Superior temporal gyrus (tissue), 1 donor: Measurements from ENCODE around the gene GMPPB.
A peak's percentile ranks its signal among the peaks of the same experiment; 100 is the strongest.
"Not testable (repeated sequence)": the region's sequence is repeated elsewhere in the genome, so short reads cannot be mapped to it uniquely, and the experiment has no call there.

Experiments used
- DNase-seq: peaks from one replicate; pipeline ENCODE4 v3.0.0-alpha.2; 2016; ENCODE audit errors: extremely low spot score

Gene GMPPB

GRCh38 chr3:49714728-49715550 is 8.8 kb downstream of the GMPPB start:
- no peak for DNase-seq

- no peak for DNase-seq
Measured at GRCh38 chr3:49713336-49714105, 10.2 kb downstream of the GMPPB start.

- no peak for DNase-seq
Measured at GRCh38 chr3:49712631-49713317, 11.0 kb downstream of the GMPPB start.

DNA sequence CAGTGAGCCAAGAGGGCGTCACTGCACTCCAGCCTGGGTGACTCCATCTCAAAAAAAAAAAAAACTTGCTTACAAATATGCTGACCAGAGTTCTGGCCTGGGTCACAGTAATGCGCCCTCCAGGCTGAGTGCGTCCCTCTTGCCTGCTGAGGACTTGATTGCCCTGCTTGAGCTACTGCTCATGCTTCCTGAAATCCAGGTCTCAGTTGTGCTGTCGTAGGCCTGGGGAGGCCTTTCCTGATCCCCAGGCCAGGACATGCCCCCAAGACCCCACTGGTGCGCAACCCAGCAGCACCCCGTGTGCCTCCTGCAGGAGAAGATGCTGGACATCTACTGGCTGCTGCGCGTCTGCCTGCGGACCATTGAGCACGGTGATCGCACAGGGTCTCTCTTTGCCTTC is 11.6 kb downstream of the GMPPB start:
- DNase-seq: no peak

DNA sequence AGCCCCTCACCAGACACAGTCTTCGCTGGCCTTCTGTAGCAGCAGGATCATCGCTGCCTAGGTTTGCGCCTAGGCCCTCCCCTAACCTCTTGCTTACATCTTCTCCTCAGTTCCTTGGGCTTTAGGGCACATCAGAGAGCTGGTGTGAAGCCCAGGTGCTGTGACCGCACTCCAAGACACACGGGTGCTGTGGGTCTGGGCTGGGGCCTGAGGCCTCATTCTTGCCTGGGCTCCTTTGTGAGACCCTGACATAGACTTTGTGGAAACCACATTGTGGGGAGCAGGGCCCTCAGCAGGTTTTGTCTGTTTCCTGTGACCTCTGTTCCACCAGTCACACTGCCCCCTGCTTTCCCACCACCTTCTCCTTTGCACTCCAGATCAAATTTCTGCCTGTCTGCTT is 12.3 kb downstream of the GMPPB start:
- DNase-seq: no peak

- no peak for DNase-seq
Measured at GRCh38 chr3:49709852-49710251, 13.9 kb downstream of the GMPPB start.

GRCh38 chr3:49707113-49707480 is 16.7 kb downstream of the GMPPB start:
- DNase-seq: no peak

DNA sequence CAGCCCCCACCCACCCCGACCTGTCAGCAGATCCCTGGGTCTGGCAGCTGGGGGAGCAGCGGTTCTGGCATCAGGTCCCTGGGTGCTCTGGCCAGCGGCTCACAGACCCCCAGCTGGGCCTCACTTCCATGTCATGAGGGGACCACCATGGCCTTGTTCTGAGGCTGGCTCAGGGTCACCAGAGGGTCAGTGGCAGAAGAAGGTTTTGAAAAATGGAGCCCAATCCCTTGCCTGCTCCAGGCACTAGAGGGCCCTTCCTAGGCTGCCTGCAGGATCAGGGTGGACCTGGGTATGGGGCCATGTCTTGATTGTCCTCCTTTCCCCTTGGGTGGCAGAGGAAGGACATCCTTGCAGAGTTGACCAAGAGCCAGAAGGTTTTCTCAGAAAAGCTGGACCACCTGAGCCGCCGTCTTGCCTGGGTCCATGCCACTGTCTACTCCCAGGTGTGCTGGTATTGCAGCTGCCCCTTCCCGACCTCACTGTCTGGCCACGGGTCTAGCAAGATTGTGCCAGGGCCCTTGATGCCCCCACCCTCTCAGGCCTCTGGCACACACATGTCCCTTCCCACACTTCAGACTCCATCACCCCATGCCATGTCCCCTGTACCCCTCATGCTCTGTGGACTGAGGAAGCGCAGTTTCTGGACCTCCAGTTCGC is 17.2 kb downstream of the GMPPB start:
- DNase-seq: no peak

- DNase-seq: no peak
Measured at GRCh38 chr3:49705390-49705960, 18.3 kb downstream of the GMPPB start.

GRCh38 chr3:49704629-49705028 is 19.1 kb downstream of the GMPPB start:
- DNase-seq: no peak

DNA sequence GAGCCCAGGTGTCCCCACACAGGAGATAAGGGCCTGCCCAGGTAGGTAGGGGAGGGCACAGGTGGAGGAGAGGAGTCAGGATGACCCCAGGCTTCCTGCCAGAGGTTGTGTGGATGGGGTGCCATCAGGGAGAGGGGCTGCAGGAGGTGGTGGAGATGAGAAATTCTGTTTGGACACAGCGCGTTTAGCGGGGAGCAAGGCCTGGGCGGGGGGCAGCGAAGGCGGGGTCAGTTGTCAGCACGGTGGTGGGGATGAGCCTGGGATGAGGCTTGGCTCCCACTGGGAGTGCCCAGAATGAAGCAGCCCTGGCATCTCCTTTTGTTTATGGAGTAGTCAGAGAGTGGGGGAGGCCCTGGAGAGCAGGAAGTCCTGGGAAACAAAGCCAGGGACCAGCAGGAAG is 19.8 kb downstream of the GMPPB start:
- DNase-seq: no peak

DNA sequence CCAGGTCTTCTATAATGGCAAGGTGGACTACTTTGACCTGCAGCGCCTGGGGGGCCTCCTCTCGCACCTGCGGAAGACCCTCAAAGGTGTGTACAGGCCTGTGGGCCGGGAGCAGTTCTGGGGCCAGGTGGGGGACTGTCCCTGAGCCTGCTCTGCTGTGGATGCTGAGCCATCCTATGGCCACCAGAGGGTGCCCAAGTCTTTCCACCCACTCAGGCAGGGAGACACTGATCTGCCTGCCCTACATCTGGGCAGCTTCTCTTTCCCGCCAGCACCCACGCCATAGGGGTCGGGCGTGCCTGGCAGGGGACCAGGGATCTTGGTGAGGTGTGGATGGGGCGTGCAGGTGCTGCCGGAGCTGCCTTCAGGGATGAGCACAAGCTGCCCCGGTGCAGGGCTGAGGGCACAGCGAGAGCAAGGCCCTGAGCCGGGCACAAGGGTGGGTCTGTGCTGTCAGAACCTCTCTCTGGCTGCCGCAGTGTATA is 20.3 kb downstream of the GMPPB start:
- peak; percentile 70 for DNase-seq

DNA sequence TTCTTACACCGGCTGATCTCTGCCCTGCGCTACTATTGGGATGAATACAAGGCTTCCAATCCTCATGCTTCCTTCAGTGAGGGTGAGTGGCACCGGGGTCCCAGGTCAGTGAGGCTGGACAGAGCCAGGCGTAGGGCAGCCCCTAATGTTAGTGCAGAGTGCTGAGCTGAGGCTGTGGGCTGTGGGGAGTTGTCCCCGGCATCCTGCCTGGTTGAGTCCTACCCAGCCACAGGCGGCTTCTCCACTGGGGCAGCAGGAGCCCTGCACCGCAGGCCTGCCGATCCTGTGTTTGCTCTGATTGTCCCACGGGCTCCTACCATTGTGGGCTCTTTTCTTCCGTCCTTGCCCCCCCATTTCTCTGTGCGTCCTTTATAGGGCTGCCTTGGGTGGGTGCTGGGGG is 21.1 kb downstream of the GMPPB start:
- DNase-seq: no peak

DNA sequence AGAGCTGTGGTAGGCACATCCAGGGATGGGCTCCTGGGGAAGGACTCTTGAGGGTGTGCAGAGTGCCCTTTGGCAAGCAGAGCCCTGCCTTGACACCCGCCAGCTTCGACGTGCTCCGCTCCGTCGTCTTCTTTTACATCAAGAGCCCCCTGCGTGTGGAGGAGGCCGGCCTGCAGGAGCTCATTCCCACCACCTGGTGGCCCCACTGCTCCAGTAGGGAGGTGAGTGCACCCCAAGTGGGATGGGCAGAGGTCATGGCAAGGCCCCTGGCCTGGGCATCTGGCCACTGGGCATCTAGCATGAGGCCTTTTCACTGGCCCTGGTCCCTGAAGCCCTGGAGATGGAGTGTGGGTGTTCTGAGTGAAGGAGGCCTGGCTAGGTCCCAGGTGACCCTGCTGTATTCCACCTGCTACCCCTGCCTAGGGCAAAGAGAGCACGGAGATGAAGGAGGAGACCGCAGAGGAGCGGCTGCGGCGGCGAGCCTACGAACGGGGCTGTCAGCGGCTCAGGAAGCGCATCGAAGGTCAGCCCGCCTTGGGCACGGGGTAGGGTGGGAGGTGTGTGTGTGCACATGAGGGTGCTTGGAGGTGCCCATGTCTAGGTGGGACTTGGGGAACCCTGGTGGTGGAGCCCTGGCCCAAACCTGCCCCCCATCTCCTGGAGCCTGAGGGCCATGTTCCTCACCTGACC is 22.2 kb downstream of the GMPPB start:
- DNase-seq: no peak

DNA sequence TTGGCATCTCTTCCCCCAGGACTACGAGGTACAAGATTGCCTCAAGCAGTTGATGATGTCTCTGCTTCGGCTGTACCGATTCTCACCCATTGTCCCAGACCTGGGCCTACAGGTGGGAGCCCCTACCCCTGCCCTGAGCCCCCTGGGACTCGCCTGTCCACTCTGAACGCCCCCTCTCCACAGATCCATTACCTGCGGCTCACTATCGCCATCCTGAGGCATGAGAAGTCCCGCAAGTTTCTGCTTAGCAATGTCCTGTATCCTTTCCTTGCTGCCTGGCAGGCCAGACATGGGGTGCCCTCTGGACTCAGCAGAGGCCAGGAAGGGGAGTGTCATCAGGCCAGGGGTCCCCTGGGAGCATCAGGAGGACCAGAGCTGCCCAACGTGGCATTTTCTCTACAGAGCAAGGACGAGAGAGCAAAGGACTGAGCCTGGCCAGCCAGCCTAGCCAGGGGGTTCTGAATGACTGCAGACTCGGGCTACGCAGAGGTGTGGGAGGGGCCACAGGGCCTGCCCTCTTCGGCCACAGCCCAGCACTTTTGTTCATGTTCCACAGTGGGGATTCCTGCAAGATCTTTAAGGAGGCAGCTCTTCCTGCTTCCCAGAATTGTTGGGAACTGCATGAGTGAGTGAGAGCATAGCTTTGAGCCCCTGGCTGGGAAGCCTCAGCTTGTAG is 23.2 kb downstream of the GMPPB start:
- no peak for DNase-seq

DNA sequence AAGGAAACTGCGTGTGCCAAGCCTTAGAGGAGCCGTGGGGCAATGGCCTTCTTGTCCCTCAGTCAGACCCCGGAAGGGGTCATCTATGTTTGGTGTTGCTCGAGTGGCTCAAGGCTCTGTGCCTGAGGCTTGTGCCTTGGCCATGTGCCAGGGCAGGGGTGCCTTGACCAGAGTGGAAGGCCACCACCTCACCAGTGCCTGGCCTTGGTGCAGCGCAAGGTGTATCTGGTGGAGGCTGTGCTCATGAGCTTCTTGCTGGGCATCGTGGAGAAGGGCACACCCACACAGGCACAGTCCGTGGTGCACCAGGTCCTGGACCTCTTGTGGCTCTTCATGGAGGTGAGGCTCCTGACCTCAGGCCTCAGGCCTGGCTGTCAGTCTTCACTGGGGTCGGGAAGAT is 23.7 kb downstream of the GMPPB start:
- no peak for DNase-seq

- DNase-seq: no peak
Measured at GRCh38 chr3:49699281-49699979, 24.3 kb downstream of the GMPPB start.

DNA sequence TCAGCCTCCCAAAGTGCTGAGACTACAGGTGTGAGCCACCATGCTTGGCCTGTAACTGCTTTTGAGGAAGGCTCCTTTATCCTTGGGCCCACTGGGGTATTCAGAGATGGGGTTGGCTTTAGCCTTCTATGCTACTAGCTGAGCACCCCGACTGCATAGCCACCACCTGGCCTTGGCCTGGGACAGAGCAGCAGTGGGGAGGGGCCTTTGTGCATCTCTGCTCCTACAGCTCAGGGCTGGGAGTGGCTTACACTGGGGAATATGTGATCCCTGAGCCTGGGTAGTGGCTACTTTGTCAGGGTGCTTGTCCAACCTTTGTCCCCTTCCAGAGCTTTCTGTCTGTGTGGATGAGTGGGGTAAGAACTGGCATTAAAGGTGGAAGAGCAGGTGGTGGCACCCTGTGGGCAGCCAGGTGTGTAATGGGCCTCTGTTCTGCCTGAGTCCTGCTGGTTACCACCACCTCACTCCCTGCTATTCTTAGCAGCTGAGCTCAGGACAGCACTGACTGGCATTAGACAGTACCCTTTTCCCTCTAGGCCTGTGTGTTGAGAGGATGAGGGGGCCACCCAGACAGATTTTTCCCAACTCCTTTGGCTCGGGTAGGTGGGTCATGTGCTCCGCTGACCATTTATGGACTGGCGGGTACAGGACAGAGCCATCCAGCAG is 28.3 kb downstream of the GMPPB start:
- not testable (repeated sequence) for DNase-seq

GRCh38 chr3:49694409-49695070 is 29.2 kb downstream of the GMPPB start:
- DNase-seq: not testable (repeated sequence)
